Skeletal muscle tissue (tissue), 4 donors: ENCODE results near the gene PROP1. TPM values are rescaled to one million over a fixed set of nuclear protein-coding genes. Genes with fewer than 3 reads are reported as not detected.

Source experiments
- H3K27ac ChIP-seq: one replicate; pipeline ENCODE4 v1.7.0; 2013; ENCODE audit warnings: mild to moderate bottlenecking, low read depth, low read length, inconsistent platforms
- H3K27me3 ChIP-seq, 3 donors: one replicate each; pipeline ENCODE4 v1.7.0; 2013; ENCODE audit warnings: low read length in 3 of 3; ENCODE audit not compliant: control insufficient read depth in 3 of 3, insufficient read depth in 3 of 3
- H3K36me3 ChIP-seq, 3 donors: one replicate each; pipeline ENCODE4 v1.7.0; 2013; ENCODE audit warnings: low read length in 3 of 3; ENCODE audit not compliant: control insufficient read depth in 3 of 3, insufficient read depth in 3 of 3
- H3K4me1 ChIP-seq, 3 donors: one replicate each; pipeline ENCODE4 v1.7.0; 2013; ENCODE audit warnings: low read length in 3 of 3, mild to moderate bottlenecking in 3 of 3; ENCODE audit not compliant: control insufficient read depth in 3 of 3, insufficient read depth in 3 of 3
- H3K4me3 ChIP-seq, 3 donors: one replicate each; pipeline ENCODE4 v1.7.0; 2013; ENCODE audit warnings: low read length in 3 of 3
- H3K9ac ChIP-seq, 3 donors: one replicate each; pipeline ENCODE4 v1.7.0; 2013; ENCODE audit warnings: low read length in 3 of 3, mild to moderate bottlenecking in 3 of 3, moderate library complexity in 2 of 3, low read depth in 1 of 3
- H3K9me3 ChIP-seq, 3 donors: one replicate each; pipeline ENCODE4 v1.7.0; 2013; ENCODE audit warnings: low read length in 3 of 3; ENCODE audit not compliant: control insufficient read depth in 3 of 3
- total RNA-seq: library from RNA; depleted of rRNA; stranded (reverse); fragments of >200 nt; gene quantifications from one replicate; pipeline ENCODE4 v1.2.3, GENCODE V29; 2014
- donor health status: Osteomylitis.

Gene PROP1
- total RNA-seq, 1 donor from 2014 or later, result not detected

DNA sequence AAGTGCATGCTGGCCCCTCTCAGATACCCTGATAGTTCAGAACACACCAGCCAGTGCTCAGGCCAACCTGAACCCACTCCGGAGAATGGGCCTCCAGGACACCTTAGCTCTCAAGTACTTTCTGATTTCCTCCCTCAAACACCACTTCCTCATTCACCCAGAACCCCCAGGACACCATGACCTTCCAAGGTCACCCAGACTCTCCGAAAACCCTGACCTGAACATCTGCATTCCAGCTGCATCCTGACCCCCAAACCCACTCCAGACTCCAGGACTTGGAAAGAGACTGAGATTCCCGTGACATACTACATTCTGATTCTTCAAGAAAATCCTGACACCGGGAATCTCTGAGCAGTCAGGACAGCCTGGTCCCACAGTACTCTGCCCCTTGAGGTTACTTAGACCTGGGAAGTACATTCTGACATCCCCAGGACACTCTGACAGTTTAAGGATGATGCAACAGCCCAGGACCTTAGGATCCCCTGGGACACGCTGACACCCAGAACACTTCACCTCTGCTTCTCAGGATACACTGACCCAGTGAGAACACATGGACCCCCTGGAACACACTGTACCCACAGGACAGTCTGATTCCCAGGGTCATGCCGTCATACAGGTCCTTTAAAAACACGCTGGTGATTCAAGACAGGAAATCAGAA is 747 bp upstream of the PROP1 start:
- Histone ChIP-seq H3K27me3 (peaks cover 30 to 36% (median 35%) of the 10 kb centered on the region in 3 donors), H3K9me3 (no peaks in the 10 kb centered on the region), H3K27ac (no peak overlapping the region), H3K9ac (no peak overlapping the region), H3K4me1 (no peaks in the 10 kb centered on the region), H3K36me3 (no peaks in the 10 kb centered on the region), H3K4me3 (no peak overlapping the region)

DNA sequence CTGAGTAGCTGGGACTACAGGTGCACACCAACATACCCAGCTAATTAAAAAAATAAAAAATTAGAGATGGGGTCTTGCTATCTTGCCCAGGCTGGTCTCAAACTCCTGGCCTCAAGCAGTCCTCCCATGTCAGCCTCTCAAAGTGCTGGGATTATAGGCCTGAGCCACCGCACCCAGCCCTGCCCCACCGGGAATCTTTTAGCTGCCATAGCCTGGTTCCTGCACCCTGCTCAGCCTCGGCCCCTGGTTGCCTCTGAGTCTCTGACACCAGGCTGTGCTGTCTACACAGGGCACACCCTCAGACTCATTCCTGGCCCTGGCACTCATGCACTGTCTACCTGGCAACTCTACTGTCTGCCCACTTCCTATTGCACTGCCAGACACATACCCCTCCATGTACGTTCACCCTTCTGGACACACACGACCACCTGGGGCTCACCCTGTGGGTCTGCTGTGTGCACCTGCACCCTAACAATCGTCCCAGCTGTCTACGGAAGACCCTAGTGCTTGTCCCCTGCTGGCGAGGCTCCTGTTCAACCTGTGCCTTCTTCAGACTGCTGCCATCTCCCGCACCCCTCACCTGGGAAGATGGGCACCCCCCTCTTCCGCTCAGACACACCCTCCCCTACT is 1.4 kb downstream of the PROP1 start:
- Histone ChIP-seq H3K27ac (no peak overlapping the region), H3K36me3 (no peaks in the 10 kb centered on the region), H3K9me3 (no peaks in the 10 kb centered on the region), H3K4me1 (no peaks in the 10 kb centered on the region), H3K4me3 (no peak overlapping the region), H3K27me3 (peaks cover 31 to 35% (median 32%) of the 10 kb centered on the region in 3 donors), H3K9ac (no peak overlapping the region)

DNA sequence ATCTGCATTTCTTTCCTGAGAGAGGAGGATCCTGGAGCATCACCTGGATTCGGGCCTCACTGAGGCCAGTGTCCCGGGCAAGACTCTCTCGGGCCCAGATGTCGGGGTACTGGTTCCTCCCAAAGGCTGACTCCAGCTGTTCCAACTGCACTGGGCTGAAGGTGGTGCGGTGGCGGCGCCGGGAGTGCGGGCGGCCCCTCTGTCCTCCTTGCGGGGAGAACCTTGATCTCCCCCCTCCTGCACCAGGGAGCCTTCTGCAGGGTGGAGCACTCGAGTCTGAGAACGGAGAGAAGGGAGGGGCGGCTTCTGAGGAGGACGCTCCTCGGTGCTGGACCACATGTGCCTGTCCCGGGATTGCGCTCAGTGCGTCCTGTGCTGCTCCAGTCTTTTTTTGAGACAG is 2.0 kb downstream of the PROP1 start:
- Histone ChIP-seq H3K27ac (no peak overlapping the region), H3K27me3 (peaks cover 28 to 29% (median 29%) of the 10 kb centered on the region in 3 donors), H3K9me3 (no peaks in the 10 kb centered on the region), H3K9ac (no peak overlapping the region), H3K36me3 (no peaks in the 10 kb centered on the region), H3K4me3 (no peak overlapping the region), H3K4me1 (no peaks in the 10 kb centered on the region)

DNA sequence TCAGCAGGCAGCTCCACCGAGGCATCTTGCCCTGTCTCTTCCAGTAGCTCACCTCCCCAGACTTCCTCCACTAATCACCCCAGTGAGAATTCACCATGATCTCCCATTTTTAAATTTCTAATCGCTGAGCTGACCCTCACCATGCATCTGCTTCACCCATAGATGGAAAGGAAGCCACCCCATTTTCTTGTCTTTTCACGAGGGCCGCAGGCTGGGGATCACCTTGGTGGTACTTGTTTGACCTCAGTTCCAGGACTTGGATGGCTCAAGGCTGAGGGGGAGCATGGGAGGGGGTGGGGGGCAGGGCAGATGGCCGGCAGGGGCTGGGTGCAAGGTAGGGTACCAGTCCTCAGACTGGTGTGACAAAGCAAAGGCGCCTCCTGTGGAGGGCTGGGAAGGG is 3.6 kb downstream of the PROP1 start:
- H3K36me3 ChIP-seq, result no peaks in the 10 kb centered on the region

DNA sequence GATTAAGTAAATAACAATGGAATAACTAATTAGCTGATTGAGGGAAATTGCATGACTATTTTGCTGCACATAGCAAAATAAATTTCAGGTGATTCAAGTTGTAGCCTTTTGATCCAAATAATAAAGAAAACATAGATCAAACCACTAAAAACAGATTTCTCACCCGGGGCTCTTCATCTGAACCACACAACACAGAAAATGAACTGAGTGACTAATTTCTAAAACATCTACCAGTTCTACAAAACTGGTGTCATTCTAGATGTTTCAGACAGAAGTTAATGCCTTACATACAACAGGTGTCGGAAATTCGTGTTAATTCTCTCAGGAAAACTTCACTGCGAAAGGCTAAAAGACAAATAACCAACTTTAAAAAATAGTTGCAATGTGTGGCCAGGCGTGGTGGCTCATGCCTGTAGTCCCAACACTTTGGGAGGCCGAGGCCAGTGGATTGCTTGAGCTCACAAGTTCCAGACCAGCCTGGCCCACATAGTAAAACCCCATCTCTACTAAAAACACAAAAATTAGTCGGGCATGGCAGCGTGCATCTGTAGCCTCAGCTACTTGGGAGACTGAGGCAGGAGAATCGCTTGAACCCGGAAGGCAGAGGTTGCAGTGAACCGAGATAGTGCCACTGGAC is 6.9 kb downstream of the PROP1 start:
- Histone ChIP-seq H3K36me3 (no peaks in the 10 kb centered on the region), H3K27me3 (peaks cover 13 to 28% (median 22%) of the 10 kb centered on the region in 3 donors), H3K27ac (no peak overlapping the region)

More for the DNA sequence above, 3.6 kb downstream of the PROP1 start:
- Histone ChIP-seq H3K27me3 (peaks cover 16 to 25% (median 21%) of the 10 kb centered on the region in 3 donors), H3K9me3 (no peaks in the 10 kb centered on the region), H3K4me3 (no peak overlapping the region), H3K9ac (no peak overlapping the region), H3K4me1 (no peaks in the 10 kb centered on the region), H3K27ac (no peak overlapping the region)

DNA sequence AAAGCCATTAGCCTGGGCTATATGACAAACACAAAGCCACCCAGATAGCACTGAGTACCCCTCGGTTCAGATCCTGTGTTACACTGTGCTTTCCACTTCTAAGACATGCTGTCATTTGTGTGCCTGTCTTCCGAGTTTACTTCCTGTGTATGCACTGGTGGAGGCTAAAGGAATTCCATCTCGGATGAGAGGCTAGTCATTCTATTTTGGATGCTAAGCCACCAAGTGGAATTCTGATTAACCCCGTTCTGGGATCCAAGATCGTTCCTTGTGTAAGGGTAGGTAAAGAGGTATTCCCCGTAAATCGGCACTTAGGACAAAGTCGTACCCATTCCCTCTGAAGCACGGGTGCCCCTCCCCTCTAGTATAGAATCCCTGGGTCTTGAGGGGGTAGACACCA is 8.7 kb downstream of the PROP1 start:
- no peaks in the 10 kb centered on the region for H3K4me1 ChIP-seq
- no peaks in the 10 kb centered on the region for H3K9me3 ChIP-seq
- H3K27ac ChIP-seq, result no peak overlapping the region
- peaks cover 31 to 45% (median 35%) of the 10 kb centered on the region in 3 donors for H3K27me3 ChIP-seq
- H3K9ac ChIP-seq, result no peak overlapping the region
- no peak overlapping the region for H3K4me3 ChIP-seq
- H3K36me3 ChIP-seq, result no peaks in the 10 kb centered on the region

More for the DNA sequence above, 6.9 kb downstream of the PROP1 start:
- Histone ChIP-seq H3K4me1 (no peaks in the 10 kb centered on the region), H3K9ac (no peak overlapping the region), H3K4me3 (no peak overlapping the region), H3K9me3 (no peaks in the 10 kb centered on the region)

DNA sequence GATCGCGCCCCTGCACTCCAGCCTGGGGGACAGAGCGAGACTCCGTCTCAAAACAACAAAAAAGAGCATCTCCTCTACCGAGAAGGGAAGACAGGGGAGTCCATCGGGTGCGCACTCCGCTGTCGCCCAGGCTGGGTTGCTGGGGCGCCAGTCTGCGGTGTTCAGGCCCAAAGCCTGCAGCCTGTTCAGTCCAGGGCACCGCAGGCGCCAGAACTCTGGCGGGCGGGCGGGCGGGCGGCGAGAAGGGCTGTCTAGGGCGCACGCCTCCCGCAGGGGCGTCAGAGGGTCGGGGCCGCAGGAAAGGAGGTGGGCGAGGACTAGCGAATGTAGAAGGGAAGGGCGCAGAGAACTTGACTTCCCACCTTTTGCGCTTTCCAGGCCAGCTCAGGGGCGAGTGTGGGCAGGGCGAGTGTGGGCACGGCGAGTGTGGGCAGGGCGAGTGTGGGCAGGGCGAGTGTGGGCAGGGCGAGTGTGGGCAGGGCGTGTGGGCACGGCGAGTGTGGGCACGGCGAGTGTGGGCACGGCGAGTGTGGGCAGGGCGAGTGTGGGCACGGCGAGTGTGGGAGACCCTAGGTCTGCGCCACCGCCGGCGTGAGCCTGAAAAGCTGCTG is 10.5 kb downstream of the PROP1 start:
- no peaks in the 10 kb centered on the region for H3K9me3 ChIP-seq
- peaks cover 49 to 62% (median 50%) of the 10 kb centered on the region in 3 donors for H3K27me3 ChIP-seq
- no peak overlapping the region for H3K4me3 ChIP-seq
- H3K27ac ChIP-seq, result no peak overlapping the region
- no peak overlapping the region for H3K9ac ChIP-seq
- no peaks in the 10 kb centered on the region for H3K4me1 ChIP-seq
- H3K36me3 ChIP-seq, result no peaks in the 10 kb centered on the region

DNA sequence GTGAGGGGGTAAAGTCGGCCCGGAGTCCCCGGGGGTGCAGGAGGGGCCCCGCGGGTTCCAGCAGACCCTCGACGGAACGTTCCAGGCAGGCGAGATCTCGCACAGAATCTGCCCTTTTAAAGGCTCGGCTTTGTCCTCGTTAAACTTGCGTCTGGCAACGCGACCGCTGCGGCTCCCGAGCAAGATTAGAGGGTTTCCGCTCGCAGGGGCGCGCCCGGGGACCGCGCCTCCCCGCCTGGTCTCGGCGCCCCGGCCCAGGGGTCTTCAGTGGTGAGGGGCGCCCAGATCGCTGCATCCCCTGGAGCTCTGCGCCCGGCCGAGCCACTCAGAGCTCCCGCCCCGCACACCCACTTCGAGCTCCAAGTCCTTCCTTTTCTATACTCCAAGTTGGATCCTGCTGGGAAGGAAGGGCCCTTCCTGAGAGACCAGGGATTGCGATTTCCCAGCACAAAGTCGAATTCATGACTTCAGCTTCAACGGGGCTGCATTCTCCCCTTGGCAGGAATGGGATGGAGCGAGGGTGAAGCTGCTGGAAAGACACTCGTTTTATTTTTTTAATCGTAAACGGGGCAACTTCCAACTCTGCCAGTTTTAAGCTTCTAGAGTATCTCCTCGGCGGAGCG is 11.3 kb downstream of the PROP1 start:
- Histone ChIP-seq H3K9me3 (no peaks in the 10 kb centered on the region), H3K4me3 (no peak overlapping the region), H3K27ac (no peak overlapping the region), H3K36me3 (no peaks in the 10 kb centered on the region), H3K4me1 (no peaks in the 10 kb centered on the region), H3K9ac (no peak overlapping the region), H3K27me3 (peaks cover 53 to 66% (median 54%) of the 10 kb centered on the region in 3 donors)

DNA sequence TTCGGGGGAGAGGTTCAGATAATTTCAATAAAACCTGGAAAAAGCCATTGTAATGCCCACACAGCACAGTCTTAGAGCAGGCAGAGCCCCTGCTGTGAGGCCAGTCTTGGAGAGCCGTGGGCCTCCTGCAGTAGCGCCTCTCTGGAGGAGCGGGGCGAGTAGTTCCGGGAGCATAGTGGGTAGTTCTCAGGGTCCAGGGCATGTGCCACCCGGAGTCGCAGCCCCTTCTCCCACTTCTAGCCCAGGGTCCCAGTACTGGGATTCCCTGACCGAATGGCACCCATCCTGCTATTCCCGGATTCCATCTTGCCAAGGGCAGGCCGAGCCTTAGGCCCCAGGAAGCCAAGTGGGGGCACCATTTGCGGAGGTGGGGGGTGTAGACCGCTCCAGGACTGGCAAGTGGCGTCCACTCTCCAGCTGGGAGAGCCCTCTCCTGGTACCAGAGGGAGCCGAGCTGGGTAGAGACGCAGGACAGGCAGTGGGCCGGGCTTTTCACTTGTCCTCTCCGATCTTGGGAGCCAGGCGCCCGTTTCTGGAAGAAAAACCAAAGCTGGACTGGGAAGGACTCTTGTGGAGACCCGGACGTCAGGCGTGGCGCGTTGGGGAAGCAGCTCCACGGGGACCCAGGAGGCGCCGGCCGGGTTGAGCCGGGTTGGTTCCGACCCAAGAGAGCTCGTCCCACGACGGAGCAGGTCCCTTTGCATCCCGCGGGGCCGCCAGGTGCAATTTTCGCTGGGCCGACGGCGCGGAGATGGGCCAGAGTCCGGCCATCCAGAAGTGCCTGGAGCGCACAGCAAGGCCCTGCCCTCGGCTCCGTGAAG is 12.1 kb downstream of the PROP1 start:
- Histone ChIP-seq H3K27ac (no peak overlapping the region), H3K4me3 (no peak overlapping the region), H3K9me3 (no peaks in the 10 kb centered on the region), H3K4me1 (no peaks in the 10 kb centered on the region), H3K9ac (no peak overlapping the region), H3K27me3 (peaks cover 53 to 66% (median 54%) of the 10 kb centered on the region in 3 donors), H3K36me3 (no peaks in the 10 kb centered on the region)
